Endothelial cell of umbilical vein (primary cell): ENCODE measurements around the gene ABHD13. TPM values are rescaled to one million over a fixed set of nuclear protein-coding genes. Genes with fewer than 3 reads are reported as not detected.

ENCODE experiments used
- BruUV-seq: library from RNA; stranded (reverse); fragments of 400-500 nt; replicated peaks from 2 replicates; lab custom pipeline; 2021; lab: Mats Ljungman, UMichigan
- CTCF ChIA-PET: fragments of 300-600, 350-600 bp; sonication (Branson Sonifier 250); formaldehyde crosslinking; loops from one replicate; lab custom pipeline; 2021; ENCODE audit warnings: antibody characterized with exemption, inconsistent platforms; lab: Charles Lee
- POLR2A ChIA-PET: fragments of 300-600, 350-600 bp; sonication (Branson Sonifier 250); formaldehyde crosslinking; loops from one replicate; lab custom pipeline; 2021; ENCODE audit warnings: antibody characterized with exemption, inconsistent platforms; lab: Charles Lee
- DNase-seq: peaks from one replicate; pipeline ENCODE4 v3.0.0-alpha.2; 2011; ENCODE audit warnings: low read depth, low spot score
- FAIRE-seq: peaks from 2 replicates; lab custom pipeline; 2011; peaks lifted over from hg19 to GRCh38; lab: Jason Lieb, UNC
- H2AFZ ChIP-seq: 2 replicates; pipeline ENCODE4 v1.6.0; 2012; ENCODE audit warnings: low read depth, low read length, control low read depth, inconsistent platforms
- H3K27ac ChIP-seq: 2 replicates; pipeline ENCODE4 v1.5.1; 2011; ENCODE audit warnings: low read depth, mild to moderate bottlenecking, control low read depth, low read length, moderate library complexity; ENCODE audit not compliant: insufficient read depth
- H3K27me3 ChIP-seq, 2 experiments: 2 replicates each; pipeline versions ENCODE4 v1.6.0 to v1.6.1; 2011; ENCODE audit warnings: low read length in 2 of 2, mixed read lengths in 1 of 2; ENCODE audit not compliant: control insufficient read depth in 2 of 2, insufficient read depth in 2 of 2
- H3K36me3 ChIP-seq, 2 experiments: 2 replicates in 1 of 2; 3 replicates in 1 of 2; pipeline ENCODE4 v1.5.1; 2011; ENCODE audit warnings: low read length in 2 of 2, mild to moderate bottlenecking in 1 of 2, moderate library complexity in 1 of 2; ENCODE audit not compliant: control insufficient read depth in 2 of 2, insufficient read depth in 2 of 2; ENCODE audit errors: extremely low read depth in 1 of 2
- H3K4me1 ChIP-seq: 3 replicates; pipeline ENCODE4 v1.5.1; 2011; ENCODE audit warnings: mild to moderate bottlenecking, low read length; ENCODE audit not compliant: control insufficient read depth, insufficient read depth; ENCODE audit errors: extremely low read depth
- H3K4me2 ChIP-seq: 2 replicates; pipeline ENCODE4 v1.6.1; 2011; ENCODE audit warnings: low read length, control low read depth, mixed read lengths; ENCODE audit not compliant: insufficient read depth
- H3K4me3 ChIP-seq, 3 experiments: fragments of 200-600 bp in 1 of 3; sonication (generic), shearing (Covaris generic) in 1 of 3; replicated peaks in 1 of 3; 2 replicates each; pipeline ENCODE4 v1.5.1; 2011 to 2016; ENCODE audit warnings: control low read depth in 3 of 3, low read length in 3 of 3, mild to moderate bottlenecking in 2 of 3, inconsistent platforms in 1 of 3, low read depth in 1 of 3, moderate library complexity in 1 of 3; ENCODE audit not compliant: insufficient read depth in 1 of 3
- H3K79me2 ChIP-seq: 2 replicates; pipeline ENCODE4 v1.6.0; 2012; ENCODE audit warnings: low read length, inconsistent platforms; ENCODE audit not compliant: control insufficient read depth, insufficient read depth
- H3K9ac ChIP-seq: replicated peaks from 2 replicates; pipeline ENCODE3; 2011; ENCODE audit warnings: low read length, control low read depth; ENCODE audit not compliant: insufficient read depth; ENCODE audit errors: extremely low read depth
- H3K9me1 ChIP-seq: replicated peaks from 3 replicates; pipeline ENCODE4 v1.6.0; 2011; ENCODE audit warnings: mild to moderate bottlenecking, low read length; ENCODE audit not compliant: control insufficient read depth, insufficient read depth; ENCODE audit errors: extremely low read depth
- H3K9me3 ChIP-seq: replicated peaks from 2 replicates; pipeline ENCODE4 v1.5.1; 2012; ENCODE audit warnings: low read length, inconsistent platforms; ENCODE audit not compliant: control insufficient read depth, insufficient read depth
- H4K20me1 ChIP-seq: replicated peaks from 2 replicates; pipeline ENCODE3; 2011; ENCODE audit warnings: mild to moderate bottlenecking, low read length; ENCODE audit not compliant: control insufficient read depth, insufficient read depth; ENCODE audit errors: extremely low read depth
- EZH2 ChIP-seq: IDR thresholded peaks from 2 replicates; pipeline ENCODE4 v1.6.1; 2012; ENCODE audit warnings: borderline replicate concordance, low read depth, mild to moderate bottlenecking, moderate library complexity, low read length, inconsistent platforms; ENCODE audit not compliant: severe bottlenecking
- FOS ChIP-seq: IDR thresholded peaks from 2 replicates; pipeline ENCODE4 v1.6.1; 2011; ENCODE audit warnings: mild to moderate bottlenecking, low read length, moderate library complexity, borderline replicate concordance; ENCODE audit not compliant: insufficient read depth
- GATA2 ChIP-seq: IDR thresholded peaks from 2 replicates; pipeline ENCODE4 v1.7.0; 2011; ENCODE audit warnings: low read depth, mild to moderate bottlenecking, moderate library complexity, mixed read lengths, low read length; ENCODE audit not compliant: insufficient read length, insufficient read depth
- JUN ChIP-seq: IDR thresholded peaks from 2 replicates; pipeline ENCODE4 v1.6.1; 2011; ENCODE audit warnings: borderline replicate concordance, low read depth; ENCODE audit not compliant: insufficient read length, insufficient read depth
- MYC ChIP-seq: IDR thresholded peaks from one replicate; pipeline ENCODE4 v1.6.1; 2011; ENCODE audit warnings: mild to moderate bottlenecking, low read depth, low read length
- POLR2A ChIP-seq: IDR thresholded peaks from 2 replicates; pipeline ENCODE4 v1.6.1; 2012; ENCODE audit warnings: low read depth, mild to moderate bottlenecking, control low read depth, low read length
- POLR2AphosphoS5 ChIP-seq: IDR thresholded peaks from 2 replicates; pipeline ENCODE4 v1.6.1; 2012; ENCODE audit warnings: low read depth, mild to moderate bottlenecking, control low read depth, low read length, moderate library complexity; ENCODE audit not compliant: insufficient read depth
- dilution Hi-C: fragments of 300-500 bp; cut with MboI; formaldehyde crosslinking; loops from one replicate; pipeline ENCODE4 v1.15.0; 2019; ENCODE audit warnings: low sequenced_read_pairs; ENCODE audit not compliant: extremely low pct_ligation_motif_present
- intact Hi-C: fragments of 100-400 bp; cut with micrococcal nuclease; formaldehyde crosslinking; loops from one replicate; pipeline ENCODE4 v1.10.0; 2022
- polyA plus RNA-seq, 4 experiments: library from polyadenylated mRNA; depleted of rRNA in 3 of 4; stranded (reverse) in 3 of 4; unstranded in 1 of 4; fragments of >200 nt; gene quantifications; 2 replicates each; pipeline versions ENCODE4 v1.2.1 to v1.2.3, GENCODE V29; 2011 to 2012; ENCODE audit warnings: missing spikeins in 1 of 4
- total RNA-seq: library from RNA; stranded (reverse); gene quantifications from 2 replicates; pipeline ENCODE4 v1.2.3, GENCODE V29; 2021

Gene ABHD13
- total and polyA plus RNA-seq, 2 donors (not counting 3 experiments of a cell fraction or from before 2014, with no cell fraction given): 3.9 to 7.2 TPM

- H3K4me1 ChIP-seq: no peaks in the 10 kb centered on the region
- dilution Hi-C loops (no loop called here), intact Hi-C loops (no loop called here)
- no peak overlapping the region for H3K4me2 ChIP-seq
- CTCF ChIA-PET: no interaction called here
- H3K27ac ChIP-seq: no peak overlapping the region
- no peaks in the 10 kb centered on the region for H3K79me2 ChIP-seq
- H2AFZ ChIP-seq: no peak overlapping the region
- H3K27me3 ChIP-seq: no peaks in the 10 kb centered on the region
- no peak overlapping the region for H3K4me3 ChIP-seq
- H3K9me3 ChIP-seq: no peaks in the 10 kb centered on the region
- TF ChIP-seq POLR2A (no peak), POLR2AphosphoS5 (no peak), GATA2 (no peak), JUN (no peak), EZH2 (no peak), MYC (no peak)
- H3K36me3 ChIP-seq: no peaks in the 10 kb centered on the region
- BruUV-seq: no TSS peak
- POLR2A ChIA-PET: no interaction called here
- DNase-seq (no peak), FAIRE-seq (no peak)
- H3K9me1 ChIP-seq: no peaks in the 10 kb centered on the region
- H4K20me1 ChIP-seq: no peaks in the 10 kb centered on the region
- H3K9ac ChIP-seq: no peak overlapping the region
Measured at GRCh38 chr13:108195861-108196260, 22.3 kb upstream of the ABHD13 start.

- H3K79me2 ChIP-seq: no peaks in the 10 kb centered on the region
- no peaks in the 10 kb centered on the region for H4K20me1 ChIP-seq
- FAIRE-seq (peak; percentile 8), DNase-seq (peak; percentile 12)
- H3K9ac ChIP-seq: no peak overlapping the region
- no peak overlapping the region for H2AFZ ChIP-seq
- no peak overlapping the region for H3K4me2 ChIP-seq
- H3K27ac ChIP-seq: no peak overlapping the region
- no peaks in the 10 kb centered on the region for H3K36me3 ChIP-seq
- H3K9me1 ChIP-seq: no peaks in the 10 kb centered on the region
- POLR2A ChIA-PET: no interaction called here
- dilution Hi-C loops: no loop called here
- H3K4me3 ChIP-seq: no peak overlapping the region
- CTCF ChIA-PET: interaction anchor here (1.0 kb wide), 1 partner anchor 11 kb away, joined by 3 read pairs; no protein-coding TSS in a partner anchor
- TF ChIP-seq JUN: peak; percentile 36
- TF ChIP-seq GATA2: no peak
- no peak for TF ChIP-seq POLR2A
- TF ChIP-seq EZH2: no peak
- peak; percentile 82 for TF ChIP-seq FOS
- no peak for TF ChIP-seq POLR2AphosphoS5
- intact Hi-C loops: no loop called here
- BruUV-seq: no TSS peak
- H3K4me1 ChIP-seq: no peaks in the 10 kb centered on the region
- H3K27me3 ChIP-seq: no peaks in the 10 kb centered on the region
- no peaks in the 10 kb centered on the region for H3K9me3 ChIP-seq
Measured at GRCh38 chr13:108200781-108201398, 17.3 kb upstream of the ABHD13 start.
